SJCRH30 (cell line): ENCODE data around the gene SZT2. TPM values are rescaled to one million over a fixed set of nuclear protein-coding genes. Genes with fewer than 3 reads are reported as not detected.

Experiments
- DNase-seq, 2 experiments: peaks; one replicate each; pipeline ENCODE4 v3.0.0-alpha.2; 2015 to 2020
- H3K27ac ChIP-seq: fragments of 250-450 bp; sonication (Bioruptor Pico); 2 replicates; pipeline ENCODE4 v1.5.1; 2020; ENCODE audit warnings: mild to moderate bottlenecking, moderate library complexity
- H3K27me3 ChIP-seq: fragments of 250-450 bp; sonication (Bioruptor Pico); 2 replicates; pipeline ENCODE4 v1.5.1; 2020; ENCODE audit warnings: mild to moderate bottlenecking, moderate library complexity
- H3K36me3 ChIP-seq: fragments of 250-450 bp; sonication (Bioruptor Pico); 2 replicates; pipeline ENCODE4 v1.5.1; 2020; ENCODE audit warnings: mild to moderate bottlenecking, moderate library complexity
- H3K4me1 ChIP-seq: fragments of 250-450 bp; sonication (Bioruptor Pico); 2 replicates; pipeline ENCODE4 v1.5.1; 2020; ENCODE audit warnings: mild to moderate bottlenecking, moderate library complexity
- H3K4me3 ChIP-seq: fragments of 250-450 bp; sonication (Bioruptor Pico); 2 replicates; pipeline ENCODE4 v1.5.1; 2020; ENCODE audit warnings: mild to moderate bottlenecking, moderate library complexity
- H3K9me3 ChIP-seq: fragments of 250-450 bp; sonication (Bioruptor Pico); replicated peaks from 2 replicates; pipeline ENCODE4 v1.5.1; 2020; ENCODE audit warnings: mild to moderate bottlenecking, moderate library complexity
- total RNA-seq: library from RNA; depleted of rRNA; stranded (reverse); fragments of >200 nt; shearing (Covaris generic); gene quantifications from 2 replicates; pipeline ENCODE4 v1.2.3, GENCODE V29; 2014

The SZT2 gene
- total RNA-seq, 1 experiment from 2014 or later, result 19.5 TPM

DNA sequence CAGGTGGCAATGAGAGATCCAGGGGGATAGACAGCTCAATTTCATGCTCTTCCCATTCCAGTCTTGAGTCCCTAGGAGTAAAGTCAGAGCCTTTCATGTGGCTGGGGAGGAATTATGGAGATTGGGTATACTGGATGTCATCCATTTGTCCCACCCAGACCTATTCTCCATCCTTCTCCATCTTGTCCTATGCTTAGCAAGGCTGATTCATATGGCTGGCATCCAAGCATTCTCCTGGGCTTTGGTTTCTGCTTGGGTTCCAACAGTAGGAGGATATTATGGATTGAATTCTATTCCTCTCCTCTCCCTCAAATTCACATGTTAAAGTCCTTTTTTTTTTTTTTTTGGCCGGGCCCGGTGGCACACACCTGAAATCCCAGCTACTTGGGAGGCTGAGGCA lies 34.8 kb upstream of the SZT2 start:
- no peak overlapping the region for H3K27ac ChIP-seq
- no peaks in the 10 kb centered on the region for H3K36me3 ChIP-seq
- no peak overlapping the region for H3K4me3 ChIP-seq
- H3K27me3 ChIP-seq, result no peaks in the 10 kb centered on the region
- H3K9me3 ChIP-seq, result no peaks in the 10 kb centered on the region
- peaks cover under 1% of the 10 kb centered on the region; the same call in 1 of the 2 replicates for H3K4me1 ChIP-seq
- no peak for DNase-seq

- Histone ChIP-seq H3K27me3 (no peaks in the 10 kb centered on the region), H3K27ac (no peak overlapping the region), H3K4me1 (peaks cover 7% of the 10 kb centered on the region; the same call in 1 of the 2 replicates), H3K36me3 (peaks cover 23% of the 10 kb centered on the region), H3K9me3 (no peaks in the 10 kb centered on the region), H3K4me3 (no peak overlapping the region)
- DNase-seq, result no peak
Measured at GRCh38 chr1:43357251-43357650, 32.4 kb upstream of the SZT2 start.

- H3K4me1 ChIP-seq, result peaks cover 7% of the 10 kb centered on the region; the same call in 1 of the 2 replicates
- peak overlapping the region; percentile 85 for H3K27ac ChIP-seq
- H3K36me3 ChIP-seq, result peaks cover 31% of the 10 kb centered on the region
- no peaks in the 10 kb centered on the region for H3K9me3 ChIP-seq
- no peaks in the 10 kb centered on the region for H3K27me3 ChIP-seq
- DNase-seq, result peak in 1 of 2 experiments; percentile 55
- peak overlapping the region; percentile 71 for H3K4me3 ChIP-seq
Measured at GRCh38 chr1:43358121-43358745, 31.5 kb upstream of the SZT2 start.

GRCh38 chr1:43358746-43359693 lies 30.7 kb upstream of the SZT2 start, which contains the start of gene CDC20:
TSS of gene CDC20 (plus strand) at chr1:43358981. CDS start at chr1:43359216, 235 bp downstream.
- peaks cover 33% of the 10 kb centered on the region for H3K36me3 ChIP-seq
- H3K27ac ChIP-seq, result peak within 1 kb of the TSS; percentile 85
- peak within 1 kb of the TSS; percentile 71 for H3K4me3 ChIP-seq
- H3K27me3 ChIP-seq, result no peaks in the 10 kb centered on the region
- H3K9me3 ChIP-seq, result no peaks in the 10 kb centered on the region
- peaks cover 7% of the 10 kb centered on the region; the same call in 1 of the 2 replicates for H3K4me1 ChIP-seq
- DNase-seq, result peak; percentile 99 to 100

DNA sequence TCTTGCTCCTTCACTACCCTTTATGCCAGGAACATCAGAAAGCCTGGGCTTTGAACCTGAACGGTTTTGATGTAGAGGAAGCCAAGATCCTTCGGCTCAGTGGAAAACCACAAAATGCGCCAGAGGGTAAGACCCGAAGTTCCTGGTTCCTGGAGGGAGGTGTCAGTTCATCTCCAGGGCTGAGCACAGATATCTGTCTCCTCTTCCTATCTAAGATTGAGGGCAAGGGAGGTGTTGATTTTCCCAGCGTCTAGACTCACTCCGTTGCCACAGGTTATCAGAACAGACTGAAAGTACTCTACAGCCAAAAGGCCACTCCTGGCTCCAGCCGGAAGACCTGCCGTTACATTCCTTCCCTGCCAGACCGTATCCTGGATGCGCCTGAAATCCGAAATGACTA lies 30.0 kb upstream of the SZT2 start:
- H3K36me3 ChIP-seq, result peaks cover 37% of the 10 kb centered on the region
- no peaks in the 10 kb centered on the region for H3K27me3 ChIP-seq
- no peak for DNase-seq
- peak overlapping the region; percentile 85; the same call in 1 of the 2 replicates for H3K27ac ChIP-seq
- H3K9me3 ChIP-seq, result no peaks in the 10 kb centered on the region
- H3K4me1 ChIP-seq, result peaks cover 7% of the 10 kb centered on the region; the same call in 1 of the 2 replicates
- peak overlapping the region; percentile 71 for H3K4me3 ChIP-seq

DNA sequence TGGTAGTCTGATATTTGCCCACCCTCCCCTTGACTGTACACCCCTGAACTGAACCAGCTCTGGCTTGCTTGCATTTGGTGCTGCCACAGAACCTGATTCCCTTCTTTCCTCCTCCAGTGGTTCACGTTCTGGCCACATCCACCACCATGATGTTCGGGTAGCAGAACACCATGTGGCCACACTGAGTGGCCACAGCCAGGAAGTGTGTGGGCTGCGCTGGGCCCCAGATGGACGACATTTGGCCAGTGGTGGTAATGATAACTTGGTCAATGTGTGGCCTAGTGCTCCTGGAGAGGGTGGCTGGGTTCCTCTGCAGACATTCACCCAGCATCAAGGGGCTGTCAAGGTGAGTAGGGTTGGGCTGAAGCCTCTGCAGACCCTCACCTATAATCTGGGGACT lies 29.1 kb upstream of the SZT2 start:
- Histone ChIP-seq H3K4me1 (peaks cover 7% of the 10 kb centered on the region; the same call in 1 of the 2 replicates), H3K4me3 (no peak overlapping the region; the same call in 1 of the 2 replicates), H3K27ac (no peak overlapping the region), H3K27me3 (no peaks in the 10 kb centered on the region), H3K36me3 (peaks cover 39% of the 10 kb centered on the region), H3K9me3 (no peaks in the 10 kb centered on the region)
- DNase-seq, result no peak

GRCh38 chr1:43363283-43363934 lies 26.3 kb upstream of the SZT2 start:
- H3K4me1 ChIP-seq, result peaks cover 7% of the 10 kb centered on the region; the same call in 1 of the 2 replicates
- no peak overlapping the region for H3K4me3 ChIP-seq
- peaks cover 39% of the 10 kb centered on the region for H3K36me3 ChIP-seq
- DNase-seq, result no peak
- no peaks in the 10 kb centered on the region for H3K9me3 ChIP-seq
- H3K27ac ChIP-seq, result no peak overlapping the region
- no peaks in the 10 kb centered on the region for H3K27me3 ChIP-seq

DNA sequence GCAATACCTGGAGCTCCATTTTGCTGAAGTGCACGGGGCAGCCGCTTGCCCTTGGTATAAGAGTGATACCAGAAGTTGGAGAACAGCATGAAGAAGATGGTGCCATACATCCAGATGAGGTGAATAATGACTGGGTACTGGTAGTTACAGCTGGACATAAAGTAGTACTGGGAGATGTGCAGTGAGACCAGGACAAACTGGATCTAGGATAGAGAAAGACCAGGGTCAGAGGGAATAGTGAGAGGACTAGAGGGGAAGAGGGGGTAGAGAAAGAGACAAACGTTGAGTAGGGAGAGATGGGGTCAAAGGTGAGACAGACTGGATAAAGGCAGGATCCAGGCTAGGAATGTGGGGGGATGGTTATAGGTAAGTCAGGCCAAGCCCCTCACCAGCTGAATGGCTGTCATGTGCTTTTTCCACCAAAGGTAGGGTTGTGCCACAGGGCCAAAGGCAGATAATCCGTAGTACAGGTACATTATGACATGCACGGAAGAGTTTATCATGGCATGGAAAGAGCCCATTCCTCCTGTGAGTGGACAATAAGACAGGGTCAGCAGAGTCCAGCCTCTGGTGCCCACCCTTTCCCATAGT lies 25.7 kb upstream of the SZT2 start:
- H3K27me3 ChIP-seq, result no peaks in the 10 kb centered on the region
- no peak overlapping the region for H3K4me3 ChIP-seq
- H3K36me3 ChIP-seq, result peaks cover 39% of the 10 kb centered on the region
- H3K9me3 ChIP-seq, result no peaks in the 10 kb centered on the region
- no peak for DNase-seq
- peaks cover 10% of the 10 kb centered on the region; the same call in 1 of the 2 replicates for H3K4me1 ChIP-seq
- H3K27ac ChIP-seq, result no peak overlapping the region

- no peaks in the 10 kb centered on the region for H3K27me3 ChIP-seq
- no peak for DNase-seq
- H3K4me3 ChIP-seq, result no peak overlapping the region
- H3K27ac ChIP-seq, result no peak overlapping the region
- peaks cover 4% of the 10 kb centered on the region; the same call in 1 of the 2 replicates for H3K4me1 ChIP-seq
- H3K9me3 ChIP-seq, result no peaks in the 10 kb centered on the region
- peaks cover 33% of the 10 kb centered on the region for H3K36me3 ChIP-seq
Measured at GRCh38 chr1:43365678-43366077, 24.0 kb upstream of the SZT2 start.

DNA sequence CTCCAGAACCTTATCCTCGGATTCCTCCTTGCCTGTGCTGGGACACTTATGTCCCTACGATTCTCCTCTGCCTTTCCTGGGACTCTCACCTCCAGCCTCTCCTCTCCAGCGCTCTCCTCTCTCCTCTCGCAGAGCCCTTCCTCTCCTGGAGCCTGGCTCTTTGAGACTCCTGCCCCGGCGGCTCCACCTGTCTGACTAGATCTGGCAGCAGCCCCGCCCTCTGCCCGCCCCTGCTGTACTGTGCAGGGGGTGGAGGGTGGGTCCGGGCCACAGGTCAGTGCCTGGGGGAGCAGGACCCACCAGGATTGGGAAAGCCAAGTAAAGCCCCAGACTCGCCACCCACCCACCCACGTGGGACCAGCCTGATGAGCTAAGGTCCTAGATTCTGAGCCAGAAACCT lies 23.5 kb upstream of the SZT2 start:
- no peak overlapping the region for H3K4me3 ChIP-seq
- peaks cover 28% of the 10 kb centered on the region for H3K36me3 ChIP-seq

DNA sequence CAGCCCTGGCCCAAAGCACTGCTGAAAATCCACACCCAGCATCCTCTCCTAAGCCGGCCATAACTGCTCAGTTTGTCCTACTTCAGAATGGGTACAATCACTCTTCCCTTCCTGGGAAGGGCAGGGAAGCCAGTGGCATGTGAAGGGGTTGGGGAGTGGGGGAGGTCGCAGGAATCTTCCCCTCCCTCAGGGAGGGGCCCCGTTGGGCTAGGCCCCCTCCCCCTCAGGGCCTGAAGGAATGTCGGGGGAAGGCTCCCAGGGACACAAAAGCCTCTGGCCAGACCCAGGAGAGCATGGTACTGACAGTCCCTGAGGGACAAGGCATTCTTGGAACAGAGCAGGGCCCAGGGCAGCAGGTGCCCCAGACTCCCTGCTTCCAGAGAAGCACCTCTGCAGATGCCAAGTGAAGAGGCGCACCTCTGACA lies 23.1 kb upstream of the SZT2 start:
- DNase-seq, result no peak
- H3K9me3 ChIP-seq, result no peaks in the 10 kb centered on the region
- no peak overlapping the region for H3K27ac ChIP-seq
- peak overlapping the region; percentile 87; the same call in 1 of the 2 replicates for H3K4me3 ChIP-seq
- H3K27me3 ChIP-seq, result no peaks in the 10 kb centered on the region
- peaks cover 3% of the 10 kb centered on the region; the same call in 1 of the 2 replicates for H3K4me1 ChIP-seq
- H3K36me3 ChIP-seq, result peaks cover 23% of the 10 kb centered on the region

More for the DNA sequence above, 23.5 kb upstream of the SZT2 start:
- no peak for DNase-seq
- Histone ChIP-seq H3K27me3 (no peaks in the 10 kb centered on the region), H3K27ac (no peak overlapping the region), H3K4me1 (peaks cover 3% of the 10 kb centered on the region; the same call in 1 of the 2 replicates), H3K9me3 (no peaks in the 10 kb centered on the region)

GRCh38 chr1:43367026-43367903 lies 22.4 kb upstream of the SZT2 start:
- H3K36me3 ChIP-seq, result peaks cover 17% of the 10 kb centered on the region
- H3K4me3 ChIP-seq, result peak overlapping the region; percentile 87
- peak overlapping the region; percentile 73; the same call in 1 of the 2 replicates for H3K27ac ChIP-seq
- no peak for DNase-seq
- no peaks in the 10 kb centered on the region for H3K27me3 ChIP-seq
- H3K9me3 ChIP-seq, result no peaks in the 10 kb centered on the region
- peaks cover 3% of the 10 kb centered on the region; the same call in 1 of the 2 replicates for H3K4me1 ChIP-seq

GRCh38 chr1:43367904-43368645 lies 21.6 kb upstream of the SZT2 start, which contains the start of gene ELOVL1:
TSS of gene ELOVL1 (minus strand) at chr1:43368011. CDS start at chr1:43365609, 2,402 bp downstream.
- Histone ChIP-seq H3K36me3 (peaks cover 10% of the 10 kb centered on the region), H3K27me3 (no peaks in the 10 kb centered on the region), H3K4me3 (peak within 1 kb of the TSS; percentile 87), H3K4me1 (peaks cover 3% of the 10 kb centered on the region; the same call in 1 of the 2 replicates), H3K27ac (peak within 1 kb of the TSS; percentile 73), H3K9me3 (no peaks in the 10 kb centered on the region)
- peak; percentile 92 to 94 for DNase-seq
